HG02943 (cell line): ENCODE measurements around the gene SCPEP1.

ENCODE experiments used
- ATAC-seq: cut with Tn5 transposase; IDR thresholded peaks from one replicate; pipeline ENCODE4 v1.9.1; 2021; ENCODE audit warnings: mild to moderate bottlenecking, low read depth, moderate library complexity; ENCODE audit not compliant: unreplicated experiment

Gene SCPEP1

GRCh38 chr17:57034807-57035754 is 57.1 kb downstream of the SCPEP1 start:
- no peak for ATAC-seq

- ATAC-seq: no peak
These were observed 58.1 kb downstream of the SCPEP1 start for GRCh38 chr17:57035971-57036481.

- ATAC-seq: no peak
These were observed 59.5 kb downstream of the SCPEP1 start for GRCh38 chr17:57037411-57037810.

- ATAC-seq: no peak
These were observed 60.6 kb downstream of the SCPEP1 start for GRCh38 chr17:57038486-57038885.

- ATAC-seq: no peak
These were observed 62.6 kb downstream of the SCPEP1 start for GRCh38 chr17:57040571-57040970.

GRCh38 chr17:57043276-57043675 is 65.3 kb downstream of the SCPEP1 start:
- no peak for ATAC-seq

- ATAC-seq: no peak
These were observed 67.3 kb downstream of the SCPEP1 start for GRCh38 chr17:57044976-57045867.

- peak; percentile 54 for ATAC-seq
These were observed 68.2 kb downstream of the SCPEP1 start for GRCh38 chr17:57045868-57046704.

GRCh38 chr17:57046749-57047148 is 68.8 kb downstream of the SCPEP1 start:
- no peak for ATAC-seq

- no peak for ATAC-seq
These were observed 70.2 kb downstream of the SCPEP1 start for GRCh38 chr17:57048096-57048495.

- ATAC-seq: no peak
These were observed 72.4 kb downstream of the SCPEP1 start for GRCh38 chr17:57050306-57050705.

GRCh38 chr17:57051886-57052361 is 74.0 kb downstream of the SCPEP1 start:
- no peak for ATAC-seq
